ENCODE measurements around the gene PRUNE1. TPM values are rescaled to one million over a fixed set of nuclear protein-coding genes. Genes with fewer than 3 reads are reported as not detected.

PRUNE1 gene
- polyA plus RNA-seq, 1 experiment, result 21.7 TPM

DNA sequence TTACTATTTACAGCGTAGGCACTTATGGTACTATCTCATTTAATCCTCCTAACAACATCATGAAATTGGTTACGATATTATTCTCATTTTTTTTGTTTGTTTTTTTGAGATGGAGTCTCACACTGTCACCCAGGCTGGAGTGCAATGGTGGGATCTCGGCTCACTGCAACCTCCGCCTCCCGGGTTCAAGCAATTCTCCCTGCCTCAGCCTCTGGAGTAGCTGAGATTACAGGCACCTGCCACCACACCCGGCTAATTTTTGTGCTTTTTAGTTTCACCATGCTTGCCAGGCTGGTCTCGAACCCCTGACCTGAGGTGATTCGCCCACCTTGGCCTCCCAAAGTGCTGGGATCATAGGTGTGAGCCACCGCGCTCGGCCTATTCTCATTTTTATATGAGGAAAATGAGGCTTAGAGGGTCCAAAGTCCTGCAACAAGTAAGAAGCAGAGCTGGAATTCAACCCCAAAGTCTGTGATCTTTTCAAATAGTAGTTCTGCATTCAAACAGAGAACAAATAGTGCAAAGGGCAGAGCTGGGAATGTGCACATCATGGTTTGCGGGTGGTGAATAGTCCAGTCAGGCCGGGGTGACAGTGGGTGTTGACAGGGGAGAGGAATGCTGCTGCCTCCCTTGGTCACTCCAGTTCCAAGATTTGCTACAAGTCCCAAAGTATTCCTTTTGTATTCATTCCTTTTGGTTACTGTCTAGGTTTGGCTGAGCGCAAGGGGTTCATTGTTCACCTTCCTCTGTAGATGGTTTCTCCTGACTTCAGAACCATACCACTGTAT lies 4.6 kb downstream of the PRUNE1 start:
- no peak for TF ChIP-seq CTCF (IDR thresholded peaks at IDR 0.05; ENCODE audit: low read depth, low read length)
- ChIA-PET CTCF (interaction anchor here (1.3 to 2.0 kb wide), 2 partner anchors 12 to 35 kb away, joined by 3 to 10 read pairs; partner anchors contain the start of gene C1orf56), POLR2A (interaction anchor here (0.6 kb wide), 1 partner anchor 629 kb away, joined by 3 read pairs; no protein-coding TSS in a partner anchor)
- Histone ChIP-seq H3K27ac (ENCODE audit: low read depth, low read length) (no peak overlapping the region), H3K9me3 (ENCODE audit: control insufficient read depth, insufficient read depth, low read length) (no peaks in the 10 kb centered on the region), H3K27me3 (ENCODE audit: control insufficient read depth, insufficient read depth, low read length) (no peaks in the 10 kb centered on the region), H3K4me3 (ENCODE audit: low read depth, low read length) (no peak overlapping the region)
- DNase-seq (ENCODE audit: low read depth, low spot score), result no peak

GRCh38 chr1:151013518-151013917 lies 5.3 kb downstream of the PRUNE1 start:
- POLR2A ChIA-PET, result no interaction called here
- Histone ChIP-seq H3K9me3 (ENCODE audit: control insufficient read depth, insufficient read depth, low read length) (no peaks in the 10 kb centered on the region), H3K27me3 (ENCODE audit: control insufficient read depth, insufficient read depth, low read length) (no peaks in the 10 kb centered on the region), H3K27ac (ENCODE audit: low read depth, low read length) (no peak overlapping the region), H3K4me3 (ENCODE audit: low read depth, low read length) (no peak overlapping the region)
- DNase-seq (ENCODE audit: low read depth, low spot score), result no peak
- peak; percentile 21; the same call in 1 of the 2 replicates for TF ChIP-seq CTCF (IDR thresholded peaks at IDR 0.05; ENCODE audit: low read depth, low read length)
- CTCF ChIA-PET, result interaction anchor here (1.3 kb wide), 1 partner anchor 34 kb away, joined by 3 read pairs; the partner anchor contains the start of gene C1orf56

- no peak for DNase-seq (ENCODE audit: low read depth, low spot score)
- TF ChIP-seq CTCF (IDR thresholded peaks at IDR 0.05; ENCODE audit: low read depth, low read length), result peak; percentile 80
- no peaks in the 10 kb centered on the region for H3K27me3 ChIP-seq (ENCODE audit: control insufficient read depth, insufficient read depth, low read length)
- H3K9me3 ChIP-seq (ENCODE audit: control insufficient read depth, insufficient read depth, low read length), result no peaks in the 10 kb centered on the region
- H3K4me3 ChIP-seq (ENCODE audit: low read depth, low read length), result no peak overlapping the region
- ChIA-PET CTCF (interaction anchor here (0.6 to 3.0 kb wide), 15 partner anchors 13 to 316 kb away, joined by 3 to 27 read pairs (median 5); partner anchors contain the start of genes C1orf56, MINDY1 and TNFAIP8L2), POLR2A (no interaction called here)
- H3K27ac ChIP-seq (ENCODE audit: low read depth, low read length), result no peak overlapping the region
Observed at GRCh38 chr1:151024540-151025146, 16.4 kb downstream of the PRUNE1 start.

DNA sequence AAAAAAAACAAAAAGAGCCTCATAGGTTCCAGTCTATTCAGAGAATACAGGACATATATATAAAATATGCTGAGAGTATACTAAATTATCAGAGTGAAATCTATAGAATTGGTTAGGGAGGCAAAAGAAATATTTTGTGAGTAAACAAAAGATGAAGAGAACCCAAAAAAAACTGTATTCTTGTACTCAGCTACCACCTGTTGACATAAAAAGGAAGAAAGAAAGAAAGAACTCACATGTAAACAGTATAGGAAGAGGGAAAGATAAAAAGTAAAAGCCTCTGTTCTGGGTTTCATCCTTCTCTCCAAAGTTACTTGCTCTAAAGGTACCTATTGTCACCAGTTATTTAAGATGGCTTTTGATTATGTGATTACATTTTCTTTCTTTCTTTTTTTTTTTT lies 18.2 kb downstream of the PRUNE1 start:
- Histone ChIP-seq H3K27ac (ENCODE audit: low read depth, low read length) (no peak overlapping the region), H3K9me3 (ENCODE audit: control insufficient read depth, insufficient read depth, low read length) (no peaks in the 10 kb centered on the region), H3K27me3 (ENCODE audit: control insufficient read depth, insufficient read depth, low read length) (no peaks in the 10 kb centered on the region), H3K4me3 (ENCODE audit: low read depth, low read length) (no peak overlapping the region)
- CTCF ChIA-PET, result interaction anchor here (1.3 to 3.0 kb wide), 4 partner anchors 20 to 73 kb away, joined by 3 to 22 read pairs (median 3); partner anchors contain the start of gene C1orf56
- POLR2A ChIA-PET, result no interaction called here
- no peak for DNase-seq (ENCODE audit: low read depth, low spot score)
- no peak for TF ChIP-seq CTCF (IDR thresholded peaks at IDR 0.05; ENCODE audit: low read depth, low read length)

DNA sequence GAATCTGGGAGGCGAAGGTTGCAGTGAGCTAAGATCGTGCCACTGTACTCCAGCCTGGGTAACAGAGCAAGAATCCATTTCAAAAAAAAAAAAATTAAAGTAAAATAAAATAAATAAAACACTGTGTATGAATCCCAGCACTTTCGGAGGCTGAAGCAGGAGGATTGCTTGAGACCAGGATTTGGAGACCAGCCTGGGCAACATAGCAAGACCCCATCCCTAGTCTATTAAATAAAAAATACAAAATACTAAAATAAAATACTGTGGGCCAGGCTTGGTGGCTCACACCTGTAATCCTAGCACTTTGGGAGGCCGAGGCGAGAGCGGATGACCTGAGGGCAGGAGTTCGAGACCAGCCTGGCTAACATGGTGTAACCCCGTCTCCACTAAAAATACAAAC lies 23.9 kb downstream of the PRUNE1 start:
- CTCF ChIA-PET, result no interaction called here
- H3K27me3 ChIP-seq (ENCODE audit: control insufficient read depth, insufficient read depth, low read length), result no peaks in the 10 kb centered on the region
- POLR2A ChIA-PET, result interaction anchor here (0.6 kb wide), 1 partner anchor 33 kb away, joined by 4 read pairs; no protein-coding TSS in a partner anchor
- H3K27ac ChIP-seq (ENCODE audit: low read depth, low read length), result no peak overlapping the region
- TF ChIP-seq CTCF (IDR thresholded peaks at IDR 0.05; ENCODE audit: low read depth, low read length), result no peak
- no peak for DNase-seq (ENCODE audit: low read depth, low spot score)
- no peak overlapping the region for H3K4me3 ChIP-seq (ENCODE audit: low read depth, low read length)
- H3K9me3 ChIP-seq (ENCODE audit: control insufficient read depth, insufficient read depth, low read length), result no peaks in the 10 kb centered on the region

All from AG04450 (cell line).